ENCODE results near the gene RNU6-7.

The RNU6-7 gene

GRCh38 chr14:32193532-32193931 is 8.3 kb upstream of the RNU6-7 start:
- TF ChIP-seq CTCF (IDR thresholded peaks at IDR 0.05; ENCODE audit: control insufficient read depth, insufficient read depth, low read depth, low read length, missing control alignments): no peak

GRCh38 chr14:32195636-32196035 is 6.2 kb upstream of the RNU6-7 start:
- DNase-seq (ENCODE audit: low read depth): no peak
- TF ChIP-seq CTCF (IDR thresholded peaks at IDR 0.05; ENCODE audit: control insufficient read depth, insufficient read depth, low read depth, low read length, missing control alignments): no peak
- H3K4me3 ChIP-seq (ENCODE audit: control insufficient read depth, low read depth, low read length): no peak overlapping the region

More at GRCh38 chr14:32193532-32193931, 8.3 kb upstream of the RNU6-7 start:
- no peak overlapping the region for H3K4me3 ChIP-seq (ENCODE audit: control insufficient read depth, low read depth, low read length)
- no peak for DNase-seq (ENCODE audit: low read depth)

- no peak for TF ChIP-seq CTCF (IDR thresholded peaks at IDR 0.05; ENCODE audit: control insufficient read depth, insufficient read depth, low read depth, low read length, missing control alignments)
Measured at GRCh38 chr14:32197919-32198318, 3.9 kb upstream of the RNU6-7 start.

GRCh38 chr14:32200368-32201192 is 1.3 kb upstream of the RNU6-7 start:
- no peak for TF ChIP-seq CTCF (IDR thresholded peaks at IDR 0.05; ENCODE audit: control insufficient read depth, insufficient read depth, low read depth, low read length, missing control alignments)
- H3K4me3 ChIP-seq (ENCODE audit: control insufficient read depth, low read depth, low read length): peak overlapping the region; percentile 58
- no peak for DNase-seq (ENCODE audit: low read depth)

More at GRCh38 chr14:32197919-32198318, 3.9 kb upstream of the RNU6-7 start:
- no peak for DNase-seq (ENCODE audit: low read depth)
- H3K4me3 ChIP-seq (ENCODE audit: control insufficient read depth, low read depth, low read length): no peak overlapping the region

- DNase-seq (ENCODE audit: low read depth): no peak
- peak overlapping the region; percentile 58 for H3K4me3 ChIP-seq (ENCODE audit: control insufficient read depth, low read depth, low read length)
- no peak for TF ChIP-seq CTCF (IDR thresholded peaks at IDR 0.05; ENCODE audit: control insufficient read depth, insufficient read depth, low read depth, low read length, missing control alignments)
Measured at GRCh38 chr14:32201193-32201815, 541 bp upstream of the RNU6-7 start.

GRCh38 chr14:32202491-32202997 is 699 bp downstream of the RNU6-7 start:
- H3K4me3 ChIP-seq (ENCODE audit: control insufficient read depth, low read depth, low read length): no peak overlapping the region
- DNase-seq (ENCODE audit: low read depth): no peak
- TF ChIP-seq CTCF (IDR thresholded peaks at IDR 0.05; ENCODE audit: control insufficient read depth, insufficient read depth, low read depth, low read length, missing control alignments): no peak

Measured in AG09309 (cell line).